Activated T-cell treated with anti-CD3 and anti-CD28 coated beads, Interleukin-2, amount 50 U/mL, for 24 hours (primary cell): ENCODE measurements around the gene UNK.

Experiments
- DNase-seq: peaks from one replicate; pipeline ENCODE4 v3.0.0-alpha.2; 2020
- H3K27ac Mint-ChIP-seq: 2 replicates; pipeline ENCODE4 v1.8.0; 2020; ENCODE audit warnings: mild to moderate bottlenecking, mixed read lengths
- H3K27me3 Mint-ChIP-seq: 2 replicates; pipeline ENCODE4 v1.8.0; 2020; ENCODE audit warnings: mixed read lengths
- H3K36me3 Mint-ChIP-seq: 2 replicates; pipeline ENCODE4 v1.8.0; 2020; ENCODE audit warnings: low read depth, mixed read lengths
- H3K4me1 Mint-ChIP-seq: 2 replicates; pipeline ENCODE4 v1.8.0; 2020; ENCODE audit warnings: low read depth, mixed read lengths
- H3K4me3 Mint-ChIP-seq: 2 replicates; pipeline ENCODE4 v1.8.0; 2020; ENCODE audit warnings: mild to moderate bottlenecking, moderate library complexity, mixed read lengths
- H3K9me3 Mint-ChIP-seq: 2 replicates; pipeline ENCODE4 v1.8.0; 2020; ENCODE audit warnings: mixed read lengths

UNK gene

GRCh38 chr17:75874323-75875181 is 89.9 kb downstream of the UNK start:
- no peak for DNase-seq
- Mint-ChIP-seq H3K9me3 (no peaks in the 10 kb centered on the region), H3K27me3 (no peaks in the 10 kb centered on the region), H3K27ac (peak overlapping the region; percentile 37), H3K4me3 (no peak overlapping the region), H3K36me3 (peaks cover 25% of the 10 kb centered on the region), H3K4me1 (peaks cover 43% of the 10 kb centered on the region)
